UCSD-AML1 (cell line): ENCODE measurements around the gene PCSK9.
"Not testable (repeated sequence)": the region's sequence is repeated elsewhere in the genome, so short reads cannot be mapped to it uniquely, and the experiment has no call there.

Experiments
- DNase-seq: peaks from one replicate; lab custom pipeline; 2025; ENCODE audit not compliant: unreplicated experiment; lab: John Stamatoyannopoulos, UW

PCSK9 gene

DNA sequence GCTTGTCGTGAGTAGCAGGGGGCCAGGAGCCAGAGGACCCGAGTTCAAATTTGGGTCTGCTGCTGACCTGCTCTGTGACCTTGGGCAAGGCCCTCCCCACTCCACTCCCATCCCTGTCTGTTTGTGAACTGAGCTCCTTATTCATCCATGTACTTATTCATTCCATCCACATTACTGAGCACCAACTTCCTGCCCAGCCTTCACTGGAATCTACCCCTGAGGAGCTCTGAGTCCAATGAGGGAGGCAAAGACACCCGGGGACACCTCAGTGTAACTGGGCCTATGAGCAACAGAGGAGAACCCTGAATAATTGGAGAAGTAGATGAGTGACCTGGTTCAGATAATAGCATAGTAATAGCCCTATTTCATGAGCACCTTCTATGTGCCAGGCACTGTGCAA lies 31.7 kb upstream of the PCSK9 start:
- DNase-seq: no peak

DNA sequence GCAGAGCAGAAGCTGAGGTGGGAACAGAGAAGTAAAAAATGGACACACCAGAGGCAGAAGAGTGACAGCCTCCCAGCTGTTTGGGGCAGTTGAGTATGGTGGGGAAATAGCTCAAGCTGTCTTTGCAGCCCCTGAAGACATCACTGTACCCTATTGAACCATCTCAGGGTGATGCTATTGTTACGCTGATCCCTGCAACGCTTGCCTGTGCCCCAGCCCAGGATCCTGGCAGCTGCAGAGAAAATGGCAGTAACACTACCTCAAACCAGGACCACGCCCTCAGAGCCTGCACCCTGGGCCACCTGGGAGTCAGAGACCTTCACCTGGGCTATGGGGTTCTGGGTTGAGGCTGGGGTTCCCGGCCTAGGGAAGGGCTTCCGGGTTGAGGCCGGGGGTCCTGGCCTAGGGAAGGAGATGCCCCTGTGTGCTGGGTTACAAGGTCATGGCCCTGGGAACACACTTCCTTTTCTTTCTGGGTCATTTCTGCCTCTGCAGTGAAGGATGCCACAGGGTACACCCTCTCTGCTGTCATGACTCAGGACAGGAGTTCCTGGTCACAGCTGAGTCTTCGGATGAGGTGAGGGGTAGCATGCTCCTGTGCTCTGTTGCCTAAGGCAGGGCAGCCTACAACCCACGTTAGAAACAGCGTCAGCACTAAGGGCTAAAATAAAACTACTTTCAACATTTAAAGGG lies 29.0 kb upstream of the PCSK9 start:
- no peak for DNase-seq

DNA sequence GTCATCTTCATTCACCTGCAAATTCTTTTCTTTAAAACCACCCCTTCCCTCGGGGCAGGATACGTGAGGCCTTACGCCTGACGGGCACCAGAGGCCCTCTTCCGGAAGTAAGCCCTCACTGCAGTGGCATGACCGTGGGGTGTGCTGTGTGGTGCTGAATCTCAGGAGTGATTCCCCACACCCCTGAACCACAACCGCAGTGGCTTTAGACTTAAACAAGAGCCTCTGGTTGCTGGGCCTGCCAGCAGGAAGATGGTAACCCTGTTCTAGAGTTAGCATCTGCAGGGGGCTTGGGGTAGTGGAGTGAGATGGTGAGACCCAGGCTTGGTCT lies 28.5 kb upstream of the PCSK9 start:
- DNase-seq: no peak

DNA sequence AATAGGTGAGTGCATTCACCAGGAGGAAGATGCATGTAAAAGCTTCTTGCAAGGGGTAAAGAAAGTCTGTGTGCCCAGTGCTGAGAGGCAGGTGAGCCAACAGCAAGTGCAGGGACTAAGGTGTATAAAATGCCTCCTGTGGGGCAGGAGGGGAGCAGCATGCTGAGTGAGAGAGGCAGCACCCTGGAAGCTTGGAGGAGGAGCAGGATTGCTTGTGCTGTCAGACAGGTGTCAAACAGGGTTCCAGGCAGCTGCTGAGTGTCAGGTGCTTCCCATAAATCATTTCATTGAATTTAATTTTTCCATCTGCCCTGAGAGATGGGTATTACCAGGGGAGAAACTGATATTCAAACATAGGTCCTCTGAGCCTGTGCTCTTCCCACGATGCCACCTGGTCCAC lies 26.7 kb upstream of the PCSK9 start:
- no peak for DNase-seq

DNA sequence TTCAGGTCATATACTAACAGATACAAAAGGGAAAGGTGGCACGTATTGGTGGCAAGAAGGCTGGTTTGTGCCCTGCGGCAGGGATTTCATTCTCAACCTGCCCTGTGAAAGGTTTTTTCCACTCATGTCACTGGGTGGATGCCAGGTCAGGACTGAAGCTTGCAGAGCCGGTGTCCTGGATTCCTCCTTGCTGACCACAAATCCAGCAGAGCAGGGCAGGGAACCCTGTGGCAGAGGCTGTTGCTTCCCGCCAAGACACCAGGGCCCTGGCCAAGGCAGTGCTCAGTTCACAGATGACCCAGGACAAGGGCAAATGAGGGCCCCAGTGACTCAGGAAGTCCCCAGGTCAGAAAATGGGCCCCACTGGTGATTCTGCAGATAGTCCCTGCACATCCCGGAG lies 24.2 kb upstream of the PCSK9 start:
- no peak for DNase-seq

DNA sequence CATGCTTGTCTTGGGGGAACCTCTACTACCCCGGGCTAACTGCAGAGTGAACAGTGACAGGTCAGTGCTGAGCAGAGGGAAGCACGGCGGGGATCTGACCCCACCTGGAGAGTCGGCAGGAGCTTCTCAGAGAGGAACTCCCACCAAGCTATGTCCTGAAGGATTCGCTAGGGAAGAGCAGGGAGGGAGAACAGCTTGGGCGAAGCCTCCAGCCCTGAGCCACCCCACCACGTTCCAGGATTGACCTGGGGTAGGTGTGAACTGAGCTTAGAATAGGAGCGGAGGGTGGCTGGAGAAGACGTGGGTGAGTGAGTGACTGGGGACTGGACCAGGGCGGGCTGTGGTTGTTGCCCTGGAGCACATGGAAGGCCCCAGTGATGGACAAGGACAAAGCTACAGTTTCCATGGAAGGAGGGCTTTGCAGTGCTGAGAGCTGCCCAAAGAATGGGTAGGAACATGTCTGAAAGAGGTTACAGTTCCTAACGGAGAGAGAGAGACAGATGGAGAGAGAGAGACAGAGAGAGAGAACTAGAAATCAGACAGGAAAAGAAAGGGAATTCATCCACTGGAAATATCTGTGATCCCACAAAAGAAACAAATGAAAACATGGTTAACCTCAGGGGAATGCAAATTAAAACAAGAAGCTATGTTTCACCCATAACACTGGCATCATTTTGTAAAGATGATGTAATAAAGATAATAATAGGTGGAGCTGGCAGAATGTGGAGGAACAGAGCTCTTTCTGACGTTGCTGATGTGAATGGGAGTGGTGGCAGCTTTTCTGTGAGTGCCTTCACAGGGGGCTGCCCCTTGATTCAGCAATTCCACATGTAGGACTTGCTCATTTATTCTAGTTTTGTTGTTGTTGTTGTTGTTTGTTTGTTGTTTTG lies 23.4 kb upstream of the PCSK9 start:
- no peak for DNase-seq

DNA sequence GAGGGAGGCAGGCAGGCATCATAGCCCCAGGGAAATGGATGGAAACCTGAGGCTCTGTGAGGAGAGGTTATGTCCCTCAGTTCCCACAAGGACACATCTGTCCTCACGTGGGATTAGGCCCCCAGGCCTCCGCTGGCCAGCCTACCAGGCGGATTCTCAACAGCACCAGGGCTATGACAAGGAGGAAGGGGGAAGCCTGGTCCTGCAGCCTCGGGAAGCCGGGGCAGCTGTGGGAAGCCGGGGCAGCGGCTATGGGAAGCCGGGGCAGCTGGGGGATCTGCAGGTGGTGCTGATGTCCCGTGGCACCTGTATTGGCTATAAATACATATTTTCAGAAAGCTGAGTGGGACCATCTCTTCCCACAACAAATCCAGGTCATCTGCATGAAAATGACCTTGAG lies 21.0 kb upstream of the PCSK9 start:
- no peak for DNase-seq

DNA sequence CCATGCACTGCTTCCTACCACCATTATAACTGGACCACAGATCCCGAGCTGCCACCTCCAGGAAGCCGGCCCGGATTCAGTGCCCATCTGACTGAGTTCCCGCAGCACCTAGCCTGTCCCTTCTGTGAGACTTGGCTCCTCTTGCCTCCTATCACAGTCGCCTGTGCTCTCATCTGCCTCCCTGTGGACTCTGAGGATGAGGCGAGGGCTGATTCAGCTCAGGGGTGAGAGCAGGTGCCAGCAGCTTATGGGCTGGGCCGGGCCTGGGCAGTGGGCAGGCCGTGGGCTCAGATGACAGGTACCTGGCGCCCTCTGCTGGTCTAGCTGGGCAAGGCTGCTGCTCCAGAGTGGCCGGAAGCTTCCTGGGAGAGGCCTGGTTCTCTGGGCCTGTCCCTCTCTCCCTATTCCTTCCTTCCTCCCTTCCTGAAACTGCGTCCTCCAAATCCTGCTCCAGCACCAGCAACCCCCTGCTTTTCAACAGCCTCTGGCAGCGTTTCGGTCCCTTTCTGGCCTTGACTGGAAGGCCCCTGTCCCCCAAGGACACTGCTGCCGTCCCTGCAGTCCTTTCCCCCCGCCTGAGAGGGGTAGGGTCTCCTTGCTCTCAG lies 17.3 kb upstream of the PCSK9 start:
- DNase-seq: peak; percentile 76

DNA sequence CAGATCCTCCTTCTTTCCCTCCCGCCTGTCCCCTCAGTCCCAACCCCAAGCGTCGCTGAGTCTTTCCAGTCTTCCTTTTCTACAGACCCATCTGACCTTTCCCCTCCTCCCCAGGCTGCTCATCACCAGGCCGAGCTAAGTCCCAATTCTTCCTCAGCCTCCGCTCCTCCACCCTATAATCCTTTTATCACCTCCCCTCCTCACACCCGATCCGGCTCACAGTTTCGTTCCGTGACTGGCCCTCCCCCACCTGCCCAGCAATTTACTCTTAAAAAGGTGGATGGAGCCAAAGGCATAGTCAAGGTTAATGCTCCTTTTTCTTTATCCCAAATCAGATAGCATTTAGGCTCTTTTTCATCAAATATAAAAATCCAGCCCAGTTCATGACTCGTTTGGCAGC lies 15.2 kb upstream of the PCSK9 start:
- DNase-seq: not testable (repeated sequence)

DNA sequence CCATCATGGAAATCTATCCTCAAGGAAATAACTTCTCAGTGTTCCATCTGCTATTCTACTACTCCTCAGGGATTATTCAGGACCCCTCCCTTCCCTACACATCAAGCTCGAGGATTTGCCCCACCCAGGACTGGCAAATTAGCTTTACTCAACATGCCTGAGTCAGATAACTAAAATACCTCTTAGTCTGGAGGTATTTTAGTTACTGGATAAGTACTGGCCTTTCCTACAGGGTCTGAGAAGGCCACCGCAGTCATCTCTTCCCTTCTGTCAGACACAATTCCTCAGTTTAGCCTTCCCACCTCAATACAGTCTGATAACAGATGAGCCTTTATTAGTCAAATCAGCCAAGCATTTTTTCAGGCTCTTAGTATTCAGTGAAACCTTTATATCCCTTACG lies 12.7 kb upstream of the PCSK9 start:
- not testable (repeated sequence) for DNase-seq

DNA sequence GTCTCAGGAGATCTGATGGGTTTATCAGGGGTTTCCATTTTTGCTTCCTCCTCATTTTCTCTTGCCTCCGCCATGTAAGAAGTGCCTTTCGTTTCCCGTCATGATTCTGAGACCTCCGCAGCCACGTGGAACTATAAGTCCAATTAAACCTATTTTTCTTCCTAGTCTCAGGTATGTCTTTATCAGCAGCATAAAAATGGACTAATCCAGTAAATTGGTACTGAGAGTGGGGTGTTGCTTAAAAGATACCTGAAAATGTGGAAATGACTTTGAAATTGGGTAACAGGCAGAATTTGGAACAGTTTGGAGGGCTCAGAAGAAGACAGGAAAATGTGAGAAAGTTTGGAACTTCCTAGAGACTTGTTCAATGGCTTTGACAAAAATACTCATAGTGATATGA lies 8.2 kb upstream of the PCSK9 start:
- not testable (repeated sequence) for DNase-seq

DNA sequence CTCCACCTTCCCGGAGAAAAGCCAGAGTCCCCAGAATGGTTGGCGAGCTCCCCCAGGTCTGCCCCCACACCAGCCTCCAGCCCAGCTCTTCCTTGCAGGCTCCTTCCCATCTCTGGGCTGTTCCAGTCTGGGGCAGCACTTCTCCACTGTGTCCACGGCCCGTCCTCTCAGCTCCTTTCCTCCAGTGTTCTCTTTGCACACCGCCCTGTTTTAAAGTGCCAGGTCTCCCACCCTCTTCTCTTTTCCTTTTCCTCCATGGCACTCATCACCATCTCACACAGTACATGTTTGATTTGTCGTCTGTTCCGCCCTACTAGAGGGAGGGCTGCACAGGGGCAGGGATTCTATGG lies 6.1 kb upstream of the PCSK9 start:
- no peak for DNase-seq

DNA sequence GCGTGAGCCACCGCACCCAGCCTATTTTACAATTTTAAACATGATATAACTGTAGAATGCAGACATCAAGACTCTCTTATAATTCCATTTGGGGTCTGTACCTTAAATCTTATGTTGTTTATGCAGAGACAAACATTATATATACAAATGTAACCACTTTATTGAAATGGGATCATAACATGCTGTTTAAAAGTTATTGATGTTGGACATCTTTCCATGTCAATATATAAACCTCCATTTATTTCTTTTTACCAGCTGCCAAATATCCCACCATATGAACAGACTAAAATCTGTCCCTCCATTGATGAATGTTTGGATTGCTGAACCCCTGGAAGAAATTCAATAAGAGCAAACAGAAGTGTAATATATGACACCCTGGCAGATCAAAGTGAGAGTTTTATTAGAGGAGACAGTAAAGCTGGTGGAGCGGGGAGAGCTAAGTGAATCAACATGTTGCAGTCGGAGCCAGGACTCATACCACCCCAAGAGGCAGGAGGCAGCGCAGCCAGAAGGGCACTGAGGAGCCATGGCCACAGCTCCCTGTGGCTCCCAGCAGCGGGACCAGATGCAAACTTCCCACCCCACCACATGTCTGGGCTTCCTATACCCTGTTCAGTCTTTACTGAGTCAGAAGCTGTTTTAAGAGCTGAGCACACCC lies 4.7 kb upstream of the PCSK9 start:
- DNase-seq: no peak

DNA sequence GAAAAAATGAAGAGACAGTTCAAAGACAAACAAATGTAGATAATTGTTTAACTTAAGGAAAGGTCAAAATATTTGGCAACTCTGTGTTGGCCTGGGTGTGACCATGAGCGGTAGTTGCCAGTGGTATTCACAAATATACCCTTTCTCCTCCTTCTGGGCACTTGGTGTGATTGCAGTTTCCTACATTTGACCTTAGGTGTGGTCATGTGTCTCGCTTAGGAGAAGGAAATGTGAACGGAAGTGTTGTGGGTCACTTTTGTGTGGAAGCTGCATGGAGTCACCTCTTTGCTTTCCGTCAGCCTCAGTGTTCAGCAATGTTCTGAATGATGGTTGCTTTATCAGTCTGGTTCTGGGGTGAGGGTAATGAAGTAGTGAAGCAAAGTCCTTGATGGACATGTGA lies 3.4 kb upstream of the PCSK9 start:
- DNase-seq: no peak

DNA sequence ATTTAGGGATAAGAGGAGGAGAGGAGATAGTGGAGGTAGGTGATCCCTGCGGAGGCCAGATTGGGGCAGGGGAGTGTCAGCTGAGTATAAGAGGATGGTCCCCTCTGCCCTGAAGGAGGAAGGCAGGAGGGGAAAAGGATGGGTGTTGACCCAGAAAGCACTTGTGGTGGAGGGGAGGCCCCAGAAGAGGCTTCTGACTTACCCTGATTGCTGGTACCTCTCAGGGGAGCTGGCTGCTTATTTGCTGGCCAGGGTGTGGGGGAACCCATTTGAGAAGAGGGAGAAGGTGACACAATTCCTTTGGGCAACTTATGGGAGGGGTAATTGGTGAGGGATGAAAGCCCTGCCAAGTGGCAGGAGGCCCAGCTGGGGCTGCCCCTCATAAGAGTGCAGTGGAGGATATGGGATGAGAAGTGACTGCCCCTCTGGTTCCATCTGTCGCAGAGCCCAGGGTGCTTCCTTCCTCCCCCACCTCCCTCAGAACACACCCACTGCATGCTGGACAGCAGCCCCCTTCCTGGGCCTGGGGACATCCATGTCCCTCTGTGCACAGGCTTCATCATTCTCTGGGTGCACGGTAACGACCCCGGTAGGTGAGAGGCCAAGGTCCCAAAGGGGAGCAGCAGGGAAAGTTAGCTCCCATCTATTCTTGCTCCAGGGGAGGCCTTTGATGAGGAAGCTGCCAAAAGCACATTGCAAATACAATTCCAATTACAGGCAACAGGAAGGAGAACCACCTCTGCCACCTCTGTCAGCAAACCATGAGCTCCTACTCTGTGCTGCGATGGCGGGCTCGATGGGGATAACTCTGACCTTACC lies 1.4 kb upstream of the PCSK9 start:
- no peak for DNase-seq

DNA sequence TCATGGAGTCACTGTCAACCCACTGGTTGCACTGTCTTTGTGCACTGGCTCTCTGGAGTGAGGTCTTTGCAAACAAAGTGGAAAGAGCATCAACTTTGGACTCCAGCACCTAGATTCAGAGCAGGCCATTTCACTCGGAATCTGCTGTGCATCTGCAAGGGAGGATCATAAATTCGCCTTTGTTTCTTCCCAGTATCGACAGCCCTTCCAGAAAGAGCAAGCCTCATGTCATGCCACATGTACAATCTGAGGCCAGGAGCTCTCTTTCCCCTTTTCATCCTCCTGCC lies 853 bp upstream of the PCSK9 start:
- no peak for DNase-seq

DNA sequence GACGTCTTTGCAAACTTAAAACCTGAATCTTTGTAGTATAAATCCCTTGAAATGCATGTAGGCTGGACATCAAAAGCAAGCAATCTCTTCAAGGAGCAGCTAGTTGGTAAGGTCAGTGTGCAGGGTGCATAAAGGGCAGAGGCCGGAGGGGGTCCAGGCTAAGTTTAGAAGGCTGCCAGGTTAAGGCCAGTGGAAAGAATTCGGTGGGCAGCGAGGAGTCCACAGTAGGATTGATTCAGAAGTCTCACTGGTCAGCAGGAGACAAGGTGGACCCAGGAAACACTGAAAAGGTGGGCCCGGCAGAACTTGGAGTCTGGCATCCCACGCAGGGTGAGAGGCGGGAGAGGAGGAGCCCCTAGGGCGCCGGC lies 390 bp upstream of the PCSK9 start:
- DNase-seq: no peak

DNA sequence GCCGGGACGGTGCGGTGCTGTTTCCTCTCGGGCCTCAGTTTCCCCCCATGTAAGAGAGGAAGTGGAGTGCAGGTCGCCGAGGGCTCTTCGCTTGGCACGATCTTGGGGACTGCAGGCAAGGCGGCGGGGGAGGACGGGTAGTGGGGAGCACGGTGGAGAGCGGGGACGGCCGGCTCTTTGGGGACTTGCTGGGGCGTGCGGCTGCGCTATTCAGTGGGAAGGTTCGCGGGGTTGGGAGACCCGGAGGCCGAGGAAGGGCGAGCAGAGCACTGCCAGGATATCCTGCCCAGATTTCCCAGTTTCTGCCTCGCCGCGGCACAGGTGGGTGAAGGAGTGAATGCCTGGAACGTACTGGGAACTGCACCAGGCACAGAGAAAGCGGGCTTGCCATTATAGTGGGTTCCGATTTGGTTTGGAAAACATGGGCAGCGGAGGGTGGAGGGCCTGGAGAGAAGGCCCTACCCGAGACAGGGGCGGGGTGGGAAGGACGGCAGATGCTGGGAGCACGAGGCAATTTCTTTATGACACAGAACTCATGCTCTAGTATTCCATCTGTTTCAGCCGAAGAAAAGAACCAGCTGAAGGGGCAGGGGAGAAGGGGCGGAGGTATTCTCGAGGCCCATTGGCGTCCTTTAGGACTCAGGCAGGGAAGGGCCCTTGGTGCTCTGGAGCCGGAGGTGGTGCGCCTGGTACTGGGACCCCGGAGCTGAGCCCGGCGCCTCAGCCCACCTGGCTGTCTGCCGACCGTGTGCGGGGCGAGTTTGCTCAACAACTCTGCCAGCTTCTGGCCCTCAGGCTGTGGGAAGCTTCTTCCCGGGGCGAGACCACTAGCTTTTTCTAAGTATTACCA lies 960 bp downstream of the PCSK9 start:
- no peak for DNase-seq

DNA sequence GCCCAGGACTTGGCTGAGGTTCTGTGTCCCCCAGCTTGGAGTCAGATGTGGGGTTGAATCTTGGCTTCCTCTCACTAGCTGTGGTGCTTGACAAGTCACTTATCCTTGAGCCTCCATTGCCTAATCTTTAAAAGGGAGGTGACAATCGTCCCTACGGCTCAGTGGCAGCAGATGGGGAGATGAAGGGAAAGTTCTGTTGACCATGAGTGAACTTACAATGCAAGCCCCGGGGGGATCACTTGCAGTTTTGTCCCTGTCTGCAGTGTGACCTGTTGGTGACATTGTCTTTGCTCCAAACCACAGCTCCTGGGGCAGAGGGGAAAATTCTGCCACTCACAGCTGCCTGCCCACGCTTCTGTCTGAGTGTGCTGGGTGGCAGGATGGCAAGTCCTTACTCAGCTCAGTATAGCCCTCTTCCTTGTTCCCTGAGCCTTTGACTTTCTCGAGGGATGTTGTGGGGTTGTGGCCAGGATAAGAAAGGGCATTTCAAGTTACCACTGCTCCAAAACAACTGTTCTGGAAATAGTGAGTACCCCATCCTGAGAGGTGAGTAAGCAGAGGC lies 1.7 kb downstream of the PCSK9 start:
- DNase-seq: no peak

DNA sequence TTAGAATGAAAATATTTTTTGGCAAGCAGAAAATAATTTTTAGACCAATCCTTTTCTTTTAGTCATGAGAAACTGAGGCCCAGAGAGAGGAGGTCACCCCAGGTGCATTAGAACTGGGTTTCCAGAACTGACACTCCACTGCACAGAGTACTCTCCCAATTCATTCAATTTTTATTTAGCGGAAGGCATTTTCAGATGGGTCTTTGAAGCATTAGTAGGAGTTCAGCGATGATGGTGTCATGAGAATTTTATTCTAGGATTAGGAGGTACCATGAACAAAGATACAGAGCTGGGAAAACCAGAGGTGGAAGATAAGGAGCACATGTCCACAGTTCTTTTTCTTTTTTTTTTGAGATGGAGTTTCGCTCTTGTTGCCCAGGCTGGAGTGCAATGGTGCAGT lies 2.3 kb downstream of the PCSK9 start:
- no peak for DNase-seq
